Mucosa of stomach (tissue), 1 donor: ENCODE measurements around the gene HSF4.

Experiments used
- H3K27me3 ChIP-seq: one replicate; pipeline ENCODE4 v1.7.0; 2013; ENCODE audit warnings: mild to moderate bottlenecking, low read length; ENCODE audit not compliant: control insufficient read depth, insufficient read depth
- H3K36me3 ChIP-seq: one replicate; pipeline ENCODE4 v1.7.0; 2013; ENCODE audit warnings: low read length; ENCODE audit not compliant: control insufficient read depth, insufficient read depth
- H3K4me1 ChIP-seq: one replicate; pipeline ENCODE4 v1.7.0; 2013; ENCODE audit warnings: mild to moderate bottlenecking, low read length; ENCODE audit not compliant: control insufficient read depth, insufficient read depth
- H3K4me3 ChIP-seq: one replicate; pipeline ENCODE4 v1.7.0; 2013; ENCODE audit warnings: low read length
- H3K9ac ChIP-seq: one replicate; pipeline ENCODE4 v1.7.0; 2013; ENCODE audit warnings: mild to moderate bottlenecking, low read length, moderate library complexity
- H3K9me3 ChIP-seq: one replicate; pipeline ENCODE4 v1.7.0; 2013; ENCODE audit warnings: mild to moderate bottlenecking, low read length, moderate library complexity; ENCODE audit not compliant: control insufficient read depth
- donor health status: Pancreatic carcinoma.

The HSF4 gene

GRCh38 chr16:67184453-67184994, 20.0 kb downstream of the HSF4 start:
- Histone ChIP-seq H3K4me1 (peaks cover 22% of the 10 kb centered on the region), H3K27me3 (no peaks in the 10 kb centered on the region), H3K9me3 (no peaks in the 10 kb centered on the region), H3K36me3 (no peaks in the 10 kb centered on the region), H3K9ac (no peak overlapping the region), H3K4me3 (peak overlapping the region; percentile 75)

- Histone ChIP-seq H3K36me3 (no peaks in the 10 kb centered on the region), H3K4me3 (no peak overlapping the region), H3K9me3 (no peaks in the 10 kb centered on the region), H3K9ac (no peak overlapping the region), H3K4me1 (peaks cover 22% of the 10 kb centered on the region), H3K27me3 (no peaks in the 10 kb centered on the region)
Observed at GRCh38 chr16:67184995-67185650, 20.6 kb downstream of the HSF4 start.

- no peaks in the 10 kb centered on the region for H3K27me3 ChIP-seq
- H3K9me3 ChIP-seq, result no peaks in the 10 kb centered on the region
- H3K4me1 ChIP-seq, result peaks cover 27% of the 10 kb centered on the region
- H3K4me3 ChIP-seq, result no peak overlapping the region
- H3K9ac ChIP-seq, result no peak overlapping the region
- H3K36me3 ChIP-seq, result no peaks in the 10 kb centered on the region
Observed at GRCh38 chr16:67185651-67186134, 21.1 kb downstream of the HSF4 start.

GRCh38 chr16:67186550-67186950, 22.0 kb downstream of the HSF4 start:
- Histone ChIP-seq H3K27me3 (no peaks in the 10 kb centered on the region), H3K36me3 (no peaks in the 10 kb centered on the region), H3K9me3 (no peaks in the 10 kb centered on the region), H3K4me1 (peaks cover 33% of the 10 kb centered on the region), H3K4me3 (no peak overlapping the region), H3K9ac (no peak overlapping the region)

- no peaks in the 10 kb centered on the region for H3K36me3 ChIP-seq
- no peak overlapping the region for H3K9ac ChIP-seq
- no peaks in the 10 kb centered on the region for H3K27me3 ChIP-seq
- no peaks in the 10 kb centered on the region for H3K9me3 ChIP-seq
- H3K4me1 ChIP-seq, result peaks cover 37% of the 10 kb centered on the region
- no peak overlapping the region for H3K4me3 ChIP-seq
Observed at GRCh38 chr16:67187175-67187890, 22.8 kb downstream of the HSF4 start.

- Histone ChIP-seq H3K4me3 (no peak overlapping the region), H3K4me1 (peaks cover 36% of the 10 kb centered on the region)
Observed at GRCh38 chr16:67188323-67188722, 23.8 kb downstream of the HSF4 start.

GRCh38 chr16:67188798-67189197, 24.3 kb downstream of the HSF4 start:
- Histone ChIP-seq H3K4me3 (no peak overlapping the region), H3K4me1 (peaks cover 40% of the 10 kb centered on the region), H3K9ac (no peak overlapping the region), H3K27me3 (no peaks in the 10 kb centered on the region), H3K9me3 (no peaks in the 10 kb centered on the region), H3K36me3 (no peaks in the 10 kb centered on the region)

More at GRCh38 chr16:67188323-67188722, 23.8 kb downstream of the HSF4 start:
- Histone ChIP-seq H3K36me3 (no peaks in the 10 kb centered on the region), H3K9me3 (no peaks in the 10 kb centered on the region), H3K27me3 (no peaks in the 10 kb centered on the region), H3K9ac (no peak overlapping the region)

- H3K36me3 ChIP-seq, result peaks cover 7% of the 10 kb centered on the region
- H3K4me3 ChIP-seq, result no peak within 1 kb of the TSS
- peaks cover 42% of the 10 kb centered on the region for H3K4me1 ChIP-seq
- no peak within 1 kb of the TSS for H3K9ac ChIP-seq
- H3K27me3 ChIP-seq, result no peaks in the 10 kb centered on the region
- H3K9me3 ChIP-seq, result no peaks in the 10 kb centered on the region
Observed at GRCh38 chr16:67190041-67190440, 25.5 kb downstream of the HSF4 start, which contains the start of gene EXOC3L1. EXOC3L1 (minus strand) TSS chr16:67190136; CDS start chr16:67189676, 460 bp downstream.

- Histone ChIP-seq H3K4me1 (peaks cover 35% of the 10 kb centered on the region), H3K4me3 (no peak overlapping the region), H3K27me3 (no peaks in the 10 kb centered on the region), H3K9ac (no peak overlapping the region), H3K9me3 (no peaks in the 10 kb centered on the region), H3K36me3 (peaks cover 11% of the 10 kb centered on the region)
Observed at GRCh38 chr16:67190448-67191399, 26.2 kb downstream of the HSF4 start.

GRCh38 chr16:67191411-67191994, 27.0 kb downstream of the HSF4 start:
- peaks cover 34% of the 10 kb centered on the region for H3K4me1 ChIP-seq

GRCh38 chr16:67191995-67192681, 27.6 kb downstream of the HSF4 start, which contains the start of gene E2F4:
E2F4 (plus strand) TSS chr16:67192155; CDS start chr16:67192228, 73 bp downstream.
- H3K27me3 ChIP-seq, result no peaks in the 10 kb centered on the region
- peaks cover 14% of the 10 kb centered on the region for H3K36me3 ChIP-seq
- no peaks in the 10 kb centered on the region for H3K9me3 ChIP-seq
- H3K4me1 ChIP-seq, result peaks cover 34% of the 10 kb centered on the region
- H3K4me3 ChIP-seq, result peak within 1 kb of the TSS; percentile 71
- peak within 1 kb of the TSS; percentile 84 for H3K9ac ChIP-seq

More at GRCh38 chr16:67191411-67191994, 27.0 kb downstream of the HSF4 start:
- H3K27me3 ChIP-seq, result no peaks in the 10 kb centered on the region
- no peak overlapping the region for H3K4me3 ChIP-seq
- peaks cover 14% of the 10 kb centered on the region for H3K36me3 ChIP-seq
- H3K9ac ChIP-seq, result no peak overlapping the region
- no peaks in the 10 kb centered on the region for H3K9me3 ChIP-seq
